ENCODE data around the gene NUTM2E.
"Not testable (repeated sequence)": the region's sequence is repeated elsewhere in the genome, so short reads cannot be mapped to it uniquely, and the experiment has no call there.

The NUTM2E gene

GRCh38 chr10:79866903-79867551, 40.5 kb downstream of the NUTM2E start:
- not testable (repeated sequence) for DNase-seq

- DNase-seq: not testable (repeated sequence)
These were observed 41.5 kb downstream of the NUTM2E start for GRCh38 chr10:79868023-79868422.

- DNase-seq: not testable (repeated sequence)
These were observed 43.0 kb downstream of the NUTM2E start for GRCh38 chr10:79869439-79870097.

- not testable (repeated sequence) for DNase-seq
These were observed 45.2 kb downstream of the NUTM2E start for GRCh38 chr10:79871729-79872128.

Data from CD4-positive, alpha-beta T cell treated with Interferon alpha-2 for 1 hour (primary cell).